SH-SY5Y (cell line): ENCODE measurements around the gene MCEMP1.

Experiments used
- GATA2 ChIP-seq: IDR thresholded peaks from 2 replicates; pipeline ENCODE4 v1.6.1; 2011; ENCODE audit warnings: mild to moderate bottlenecking, low read depth, low read length
- GATA3 ChIP-seq: IDR thresholded peaks from 2 replicates; pipeline ENCODE4 v1.6.1; 2011; ENCODE audit warnings: low read depth, mild to moderate bottlenecking, low read length, moderate library complexity

MCEMP1 gene

DNA sequence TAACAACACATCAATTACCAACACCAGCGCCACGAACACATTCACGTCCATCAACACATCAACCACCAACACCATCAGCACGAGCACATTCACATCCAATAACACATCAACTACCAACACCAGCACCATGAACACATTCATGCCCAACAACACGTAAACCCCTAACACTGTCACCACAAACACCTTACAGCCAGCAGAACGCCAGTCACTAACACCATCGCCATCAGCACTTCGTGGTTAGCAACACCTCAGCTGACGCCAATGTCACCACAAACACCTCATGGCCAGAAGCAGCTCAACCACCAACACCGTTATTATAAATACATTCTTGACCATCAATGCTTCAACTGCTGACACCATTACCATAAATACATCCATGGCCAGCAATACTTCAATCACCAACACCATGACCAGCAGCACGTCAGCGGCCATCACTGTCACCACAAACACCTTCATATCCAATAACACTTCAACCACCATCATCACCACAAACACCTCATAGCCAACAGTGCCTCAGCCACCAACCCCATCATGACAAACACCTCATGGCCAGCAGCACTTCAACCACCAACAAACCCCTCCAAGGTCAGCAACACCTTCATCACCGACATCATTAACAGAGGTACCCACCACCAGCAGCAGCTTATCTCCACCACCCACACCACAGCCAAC is 15.7 kb downstream of the MCEMP1 start:
- no peak for TF ChIP-seq GATA3
- TF ChIP-seq GATA2 = no peak

DNA sequence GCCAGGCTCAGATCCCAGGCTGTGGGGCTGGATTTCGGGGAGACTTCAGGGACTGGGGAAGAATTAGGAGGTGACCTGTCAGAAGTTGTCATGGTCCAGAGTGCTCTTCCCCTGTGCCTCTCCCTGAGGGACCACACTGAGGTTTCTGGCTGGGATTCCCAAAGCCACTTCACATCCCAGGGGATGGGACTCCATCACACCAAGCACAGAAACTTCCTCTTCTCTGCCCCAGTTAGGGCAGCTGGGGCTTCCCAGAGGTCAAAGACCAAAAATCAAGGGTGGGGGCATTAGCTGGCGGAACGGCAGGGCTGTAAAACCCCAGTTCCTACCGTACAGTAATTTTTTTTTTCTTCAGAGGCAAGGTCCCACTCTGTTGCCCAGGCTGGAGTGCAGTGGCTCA is 17.6 kb downstream of the MCEMP1 start:
- no peak for TF ChIP-seq GATA3
- TF ChIP-seq GATA2 = no peak

DNA sequence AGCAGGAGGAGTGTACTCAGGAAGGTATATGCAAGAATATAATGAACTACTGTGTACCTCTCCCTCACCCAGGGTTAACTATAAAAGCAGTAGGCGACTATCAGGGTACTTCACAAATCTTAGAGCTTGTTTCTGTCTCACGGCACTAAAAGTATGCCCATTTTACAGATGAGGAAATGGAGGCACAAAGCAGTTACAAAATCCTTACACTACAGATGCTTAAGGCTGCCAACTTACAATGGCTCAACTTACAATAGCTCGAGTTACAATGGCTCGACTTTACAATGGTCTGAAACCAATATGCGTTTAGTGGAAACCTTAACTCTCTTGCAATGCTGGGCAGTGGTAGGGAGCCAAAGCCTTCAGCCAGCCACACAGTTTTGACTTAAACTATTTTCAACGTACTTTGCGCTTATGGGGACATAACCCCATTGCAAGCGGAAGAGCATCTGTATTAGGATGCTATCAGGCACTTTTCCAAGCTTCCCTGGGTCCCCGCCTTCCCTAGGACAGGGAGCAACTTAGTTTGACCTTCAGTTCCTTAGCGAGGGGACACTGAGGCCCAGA is 20.9 kb downstream of the MCEMP1 start:
- TF ChIP-seq GATA3 (no peak), GATA2 (no peak)

DNA sequence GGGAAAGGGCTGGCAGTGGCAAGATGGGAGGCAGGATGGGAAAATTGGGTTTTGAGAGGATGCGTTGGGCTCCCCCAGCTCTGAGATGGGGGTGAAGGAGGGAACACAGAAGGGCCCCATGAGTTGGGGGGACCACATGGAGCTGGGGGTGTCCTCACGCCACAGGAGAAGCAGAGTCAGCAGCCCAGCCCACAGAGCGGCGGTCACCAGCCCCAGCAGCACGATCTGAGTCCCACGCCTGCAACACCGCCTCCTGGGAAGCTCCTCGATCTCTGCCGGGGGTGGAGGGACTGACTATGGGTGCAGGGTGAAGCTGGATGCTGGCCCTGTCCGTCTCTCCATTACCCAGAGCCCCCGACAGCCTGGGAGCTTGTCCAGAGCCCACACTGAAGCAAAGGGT is 21.7 kb downstream of the MCEMP1 start:
- TF ChIP-seq GATA3 = no peak
- TF ChIP-seq GATA2 = no peak

DNA sequence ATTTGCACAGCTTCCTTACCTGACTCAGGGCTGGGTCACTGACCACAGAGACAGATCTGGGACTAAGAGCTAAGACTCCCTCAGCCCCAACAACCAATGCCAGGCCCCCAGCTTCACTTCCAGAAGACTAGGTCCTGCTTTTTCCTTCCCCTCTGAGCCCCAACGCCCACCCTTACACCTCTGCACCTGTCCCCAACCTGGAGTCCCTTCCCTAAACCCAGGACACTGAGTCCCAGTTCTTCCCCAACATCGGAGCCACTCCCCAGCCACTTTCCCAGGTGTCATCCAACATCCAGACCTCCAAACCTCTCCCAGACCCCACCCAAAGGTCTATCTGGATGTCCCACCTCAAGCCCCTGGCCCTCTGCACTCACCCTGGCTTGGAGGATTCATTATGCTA is 22.1 kb downstream of the MCEMP1 start:
- TF ChIP-seq GATA3 (no peak), GATA2 (no peak)

DNA sequence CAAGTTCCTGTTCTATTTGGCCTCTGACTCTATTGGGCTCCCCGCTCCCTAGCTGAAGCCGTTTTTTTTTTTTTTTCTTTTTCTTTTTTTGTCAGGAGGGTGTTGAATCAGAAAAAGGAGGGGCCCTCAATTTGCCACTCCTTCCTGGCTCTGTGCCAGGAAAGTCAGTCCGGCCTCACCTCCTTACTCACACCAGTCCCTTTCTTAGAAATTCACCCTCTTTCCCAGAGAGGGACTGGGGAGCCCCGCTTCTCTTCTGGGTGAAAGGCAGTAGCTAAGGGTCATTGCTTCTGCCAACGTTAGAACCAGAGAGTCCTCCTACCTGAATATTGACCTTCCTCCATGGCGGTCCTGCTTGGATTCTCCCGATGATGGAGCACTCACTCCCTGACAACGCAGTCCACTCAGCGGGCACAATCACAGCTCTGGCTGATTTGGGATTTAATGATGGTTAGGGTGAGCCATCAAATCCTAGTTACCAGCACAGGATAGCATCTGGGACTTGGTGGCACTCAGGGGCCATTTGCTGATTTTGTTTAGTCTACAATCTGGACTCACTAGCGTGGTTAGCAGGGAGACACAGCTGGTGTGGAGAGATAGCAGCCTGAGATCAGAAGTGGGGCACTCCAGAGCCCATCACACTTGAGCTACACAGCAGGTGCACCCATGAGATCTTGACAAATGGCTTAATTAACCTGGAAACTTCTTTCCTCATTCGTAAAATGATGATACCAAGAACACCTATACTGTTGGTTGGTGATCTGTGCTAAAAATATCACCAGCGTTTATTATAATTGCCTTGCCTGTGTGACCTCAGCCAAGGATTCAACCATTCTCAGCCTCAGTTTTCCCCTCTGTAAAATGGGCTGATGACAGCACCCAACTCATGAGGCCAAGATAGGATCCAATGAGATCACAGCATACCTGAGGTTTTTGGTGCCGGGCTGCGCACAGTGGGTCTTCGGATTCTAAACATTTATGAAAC is 22.8 kb downstream of the MCEMP1 start:
- no peak for TF ChIP-seq GATA2
- TF ChIP-seq GATA3 = no peak

DNA sequence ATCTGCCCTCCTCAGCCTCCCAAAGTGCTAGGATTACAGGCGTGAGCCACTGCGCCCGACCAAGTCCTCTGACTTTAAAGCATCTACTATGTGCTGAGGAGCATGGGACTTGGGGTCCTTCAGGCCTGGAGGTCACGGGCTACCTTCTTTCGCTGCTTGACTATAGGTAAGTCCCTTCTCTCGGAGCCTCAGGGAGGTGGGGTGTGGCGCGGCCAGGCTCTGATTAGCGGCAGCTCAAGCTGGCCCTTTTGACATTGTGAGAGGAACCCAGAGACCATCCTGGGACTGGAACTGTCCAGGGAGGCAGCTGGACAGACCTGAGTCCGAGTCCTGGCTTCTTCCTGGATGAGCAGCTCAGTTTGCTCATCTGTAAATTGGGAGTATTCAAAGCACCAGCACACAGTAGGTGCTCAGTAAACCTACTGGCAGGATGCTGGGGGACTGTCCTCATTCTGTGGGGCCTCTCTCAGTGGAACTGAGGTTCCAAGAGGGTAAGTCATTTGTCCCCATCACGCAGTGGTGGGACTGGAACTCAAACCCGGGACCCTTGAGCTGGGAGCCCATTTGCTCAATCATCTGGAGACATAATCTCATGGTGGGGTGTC is 24.3 kb downstream of the MCEMP1 start:
- TF ChIP-seq GATA2 (no peak), GATA3 (no peak)

DNA sequence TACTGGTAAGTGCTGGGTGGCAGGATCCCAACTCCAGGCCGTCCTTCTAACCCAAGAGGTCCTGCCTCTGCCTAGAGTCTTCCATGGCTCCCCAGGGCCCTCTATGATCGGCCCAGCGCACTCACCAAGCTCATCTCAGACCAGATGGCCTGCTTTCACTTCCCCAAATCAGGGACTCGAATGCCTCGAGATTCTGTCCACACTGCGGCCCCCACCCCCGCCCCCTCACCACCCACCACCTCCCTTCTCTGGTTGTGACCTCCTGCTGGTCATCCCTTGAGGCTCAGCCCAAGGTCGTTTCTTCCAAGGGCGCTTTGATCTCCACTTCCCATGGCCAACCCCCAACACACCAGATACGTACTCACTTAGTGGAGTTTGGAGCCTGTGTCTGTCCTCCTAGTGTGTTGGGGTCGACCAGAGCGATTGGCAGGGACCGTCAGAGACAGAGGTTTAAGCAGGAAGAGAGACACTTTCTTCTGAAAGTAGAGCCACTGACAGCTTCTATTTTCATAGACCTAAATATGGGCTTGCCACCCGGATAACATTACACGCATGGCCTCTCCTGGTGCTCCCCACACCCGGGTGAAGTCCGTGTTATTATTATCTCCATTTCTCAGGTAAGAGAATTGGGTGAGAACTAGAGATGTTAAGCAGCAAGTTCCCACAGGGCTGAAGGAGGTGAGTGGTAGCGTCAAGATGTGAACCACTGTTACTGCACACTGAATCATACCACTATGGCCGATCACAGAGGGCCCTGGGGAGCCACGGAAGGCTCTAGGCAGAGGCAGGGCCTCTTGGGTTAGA is 25.0 kb downstream of the MCEMP1 start, which contains the start of gene FCER2:
TSS of gene FCER2 (minus strand) at position 478 of the 804 bp plus-strand sequence. CDS start 2,371 bp downstream, outside the sequence.
- no peak for TF ChIP-seq GATA2
- TF ChIP-seq GATA3 = no peak

DNA sequence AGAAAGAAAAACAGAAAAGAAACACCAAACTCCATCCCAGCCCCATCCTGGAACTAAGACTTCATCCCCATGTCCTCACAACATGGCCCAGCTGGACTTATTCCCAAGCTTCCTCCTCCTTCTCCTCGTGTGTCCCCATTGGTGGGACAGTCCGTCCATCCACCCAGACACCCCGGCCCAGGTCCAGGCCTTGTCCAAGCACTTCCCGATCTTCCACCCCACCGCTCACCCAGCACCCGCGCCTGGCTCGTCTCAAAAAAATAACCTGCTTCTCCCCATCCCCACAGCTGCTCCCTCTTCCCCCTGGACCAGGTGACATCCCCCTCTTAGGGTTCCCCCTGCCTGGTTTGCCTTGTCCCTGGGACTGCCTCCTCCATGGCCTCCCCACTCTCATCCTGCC is 26.4 kb downstream of the MCEMP1 start:
- TF ChIP-seq GATA3 (no peak), GATA2 (no peak)

DNA sequence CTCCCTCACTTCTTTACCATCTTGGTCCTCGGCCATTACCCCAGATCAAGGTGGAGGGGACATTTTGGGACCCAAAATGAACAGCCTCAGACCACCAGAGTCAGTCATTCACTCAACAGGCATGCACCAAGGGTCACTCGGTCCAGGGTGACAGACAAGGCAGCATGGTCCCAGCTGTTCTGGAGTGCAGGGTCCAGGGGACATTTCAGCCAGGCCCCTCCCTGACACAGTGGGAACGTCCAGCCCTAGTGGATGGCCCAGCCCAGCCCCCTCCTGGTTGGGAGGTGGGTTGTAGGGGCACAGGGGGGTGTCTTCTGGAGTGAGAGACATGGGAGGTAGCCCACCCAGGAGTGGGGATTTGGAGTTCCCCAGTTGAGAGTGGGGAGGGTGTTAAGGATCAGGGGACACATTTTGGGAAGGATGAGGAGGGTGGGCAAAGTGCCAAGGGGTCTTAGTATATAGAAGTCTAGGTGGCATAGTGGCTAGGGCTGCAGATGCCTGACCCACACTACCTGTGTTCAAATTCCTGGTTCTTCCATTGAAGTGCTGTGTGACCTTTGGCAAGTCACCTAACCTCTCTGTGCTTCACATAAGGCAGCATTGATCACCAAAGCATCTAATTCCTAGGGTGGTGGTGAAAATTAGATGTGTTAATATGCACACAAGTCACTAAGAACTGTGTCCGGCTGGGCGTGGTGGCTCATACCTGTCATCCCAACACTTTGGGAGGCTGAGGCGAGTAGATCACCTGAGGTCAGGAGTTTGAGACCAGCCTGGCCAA is 27.6 kb downstream of the MCEMP1 start:
- TF ChIP-seq GATA2 (no peak), GATA3 (no peak)

DNA sequence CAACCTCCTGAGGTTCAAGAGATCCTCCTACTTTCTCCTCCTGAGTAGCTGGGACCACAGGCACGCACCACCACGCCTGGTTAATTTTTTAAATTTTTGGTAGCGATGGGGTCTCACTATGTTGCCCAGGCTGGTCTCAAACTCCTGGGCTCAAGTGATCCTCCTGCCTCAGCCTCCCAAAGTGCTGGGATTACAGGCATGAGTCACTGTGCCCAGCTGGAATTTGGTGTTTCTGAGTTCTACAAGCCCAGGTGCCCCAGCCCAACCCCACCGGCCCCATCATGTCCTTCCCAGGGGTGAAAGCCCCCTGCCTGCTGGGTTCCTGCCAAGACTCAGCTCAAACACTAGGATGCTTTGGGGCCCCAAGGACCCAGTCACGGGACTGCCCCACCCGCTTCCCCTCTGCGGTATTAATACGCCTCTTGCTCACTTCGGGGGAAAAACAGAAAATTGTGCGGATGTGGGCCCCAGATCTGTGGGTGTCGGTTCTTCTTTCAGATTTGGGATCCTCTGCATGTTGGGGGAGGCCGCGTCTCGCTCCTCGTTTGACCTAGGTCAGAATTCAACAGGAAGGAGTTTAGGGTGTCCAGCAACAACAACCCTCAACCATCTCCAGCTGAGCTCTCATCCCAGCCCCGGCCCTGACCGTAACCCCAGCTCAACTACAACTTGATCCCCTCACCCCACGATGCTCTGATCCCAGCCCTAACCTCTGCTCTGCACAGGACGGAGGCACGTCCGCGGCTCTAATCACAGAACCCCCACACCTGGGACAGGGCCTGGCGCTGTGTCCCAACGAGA is 28.7 kb downstream of the MCEMP1 start:
- TF ChIP-seq GATA2 (no peak), GATA3 (no peak)

DNA sequence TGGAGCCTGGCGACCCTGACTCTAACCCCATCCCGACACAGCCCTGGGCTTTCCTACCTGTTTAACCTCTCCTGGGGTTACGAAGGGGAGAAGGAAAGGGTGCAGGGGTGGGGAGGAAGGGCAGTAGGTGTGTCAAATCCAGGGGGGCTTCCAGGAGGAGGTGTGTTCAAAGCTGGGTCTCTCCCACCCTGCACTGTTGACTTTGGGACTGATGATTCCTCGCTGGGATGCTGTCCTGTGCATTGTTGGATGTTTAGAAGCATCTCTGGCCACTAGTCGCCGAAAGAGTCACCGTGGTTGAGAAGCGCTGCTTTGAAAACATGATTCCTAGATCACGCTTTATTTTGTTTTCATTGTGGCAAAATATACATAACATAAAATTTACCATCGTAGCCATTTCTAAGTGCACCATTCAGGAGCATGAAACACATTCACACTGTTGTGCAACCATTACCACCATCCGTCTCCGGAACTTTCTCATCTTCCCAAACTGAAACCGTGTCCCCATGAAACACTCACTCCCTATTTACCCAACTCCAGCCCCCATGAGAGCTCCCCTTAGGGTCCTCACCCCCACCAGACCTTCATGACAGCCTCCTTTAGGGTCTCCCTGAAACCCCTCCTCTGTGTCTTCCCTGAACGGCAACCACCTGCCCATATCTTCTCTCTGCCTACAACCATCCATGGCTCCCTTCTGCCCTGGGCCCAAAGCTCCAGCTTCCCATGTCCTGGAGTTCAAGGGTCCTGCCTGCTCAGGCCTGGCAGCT is 29.5 kb downstream of the MCEMP1 start:
- TF ChIP-seq GATA2 = no peak
- TF ChIP-seq GATA3 = no peak
